Esophagus squamous epithelium (tissue), 4 donors: ENCODE measurements around the gene INVS.
"Not testable (repeated sequence)": the region's sequence is repeated elsewhere in the genome, so short reads cannot be mapped to it uniquely, and the experiment has no call there.

Experiments
- POLR2A ChIP-seq, 4 donors: fragments of 450-650 bp; IDR thresholded peaks; one replicate each; pipeline ENCODE4 v1.6.1; 2017; ENCODE audit warnings: antibody characterized with exemption in 4 of 4, mild to moderate bottlenecking in 4 of 4, moderate library complexity in 3 of 4
- TF ChIP-seq, protein P1 (sequence below), 6 experiments: fragments of 450-650 bp in 4 of 6; fragments of 200-600 bp in 2 of 6; sonication (generic) in 2 of 6; IDR thresholded peaks; one replicate each; pipeline ENCODE4 v1.5.1; 2016 to 2019; ENCODE audit warnings: antibody characterized with exemption in 6 of 6, mild to moderate bottlenecking in 4 of 6, moderate library complexity in 4 of 6

- TF ChIP-seq, protein P1, sequence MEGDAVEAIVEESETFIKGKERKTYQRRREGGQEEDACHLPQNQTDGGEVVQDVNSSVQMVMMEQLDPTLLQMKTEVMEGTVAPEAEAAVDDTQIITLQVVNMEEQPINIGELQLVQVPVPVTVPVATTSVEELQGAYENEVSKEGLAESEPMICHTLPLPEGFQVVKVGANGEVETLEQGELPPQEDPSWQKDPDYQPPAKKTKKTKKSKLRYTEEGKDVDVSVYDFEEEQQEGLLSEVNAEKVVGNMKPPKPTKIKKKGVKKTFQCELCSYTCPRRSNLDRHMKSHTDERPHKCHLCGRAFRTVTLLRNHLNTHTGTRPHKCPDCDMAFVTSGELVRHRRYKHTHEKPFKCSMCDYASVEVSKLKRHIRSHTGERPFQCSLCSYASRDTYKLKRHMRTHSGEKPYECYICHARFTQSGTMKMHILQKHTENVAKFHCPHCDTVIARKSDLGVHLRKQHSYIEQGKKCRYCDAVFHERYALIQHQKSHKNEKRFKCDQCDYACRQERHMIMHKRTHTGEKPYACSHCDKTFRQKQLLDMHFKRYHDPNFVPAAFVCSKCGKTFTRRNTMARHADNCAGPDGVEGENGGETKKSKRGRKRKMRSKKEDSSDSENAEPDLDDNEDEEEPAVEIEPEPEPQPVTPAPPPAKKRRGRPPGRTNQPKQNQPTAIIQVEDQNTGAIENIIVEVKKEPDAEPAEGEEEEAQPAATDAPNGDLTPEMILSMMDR (IDR thresholded peaks at IDR 0.05) = not testable (repeated sequence)
- TF ChIP-seq POLR2A (IDR thresholded peaks at IDR 0.05) = not testable (repeated sequence)
These were observed 137.9 kb downstream of the INVS start for GRCh38 chr9:100236986-100237385.
